ENCODE results near the gene SOX5. TPM values are rescaled to one million over a fixed set of nuclear protein-coding genes. Genes with fewer than 3 reads are reported as not detected.

The SOX5 gene
- total RNA-seq, 1 donor from 2014 or later: 21.1 TPM

DNA sequence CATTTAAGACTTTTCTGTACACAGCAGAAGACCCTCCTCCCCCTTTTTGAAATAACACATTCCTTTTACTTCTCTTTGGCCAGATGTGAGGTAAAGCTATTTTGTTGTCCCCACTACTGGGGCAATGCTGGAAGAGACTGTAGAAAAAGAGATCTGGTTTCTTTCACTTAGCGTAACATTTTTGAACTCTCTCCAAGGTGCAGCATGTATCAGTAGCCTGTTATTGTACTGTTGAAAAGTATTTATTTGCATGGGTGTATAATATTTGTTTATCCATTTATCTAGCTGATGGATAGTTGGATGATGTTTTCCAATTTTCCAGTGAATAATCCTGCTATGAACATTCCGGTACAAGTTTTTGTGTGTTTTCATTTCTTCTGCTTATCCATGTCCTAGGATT lies 335.2 kb downstream of the SOX5 start:
- H3K4me3 ChIP-seq: no peak overlapping the region
- no peaks in the 10 kb centered on the region for H3K4me1 ChIP-seq
- H3K36me3 ChIP-seq: no peaks in the 10 kb centered on the region
- intact Hi-C loops (cut with DNase I): loop anchor here (2.0 kb wide), 1 partner anchor 15 kb away; no protein-coding TSS in a partner anchor
- H3K27me3 ChIP-seq: no peaks in the 10 kb centered on the region
- TF ChIP-seq POLR2AphosphoS5 (IDR thresholded peaks at IDR 0.05; ENCODE audit: insufficient read depth in 1 of 2, low read depth in 1 of 2) (no peak), CTCF (IDR thresholded peaks at IDR 0.05) (no peak), POLR2A (IDR thresholded peaks at IDR 0.05) (no peak)
- DNase-seq (ENCODE audit: extremely low spot score in 2 of 2): no peak
- H3K9me3 ChIP-seq: no peaks in the 10 kb centered on the region
- no peak overlapping the region for H3K27ac ChIP-seq

- H3K9me3 ChIP-seq: no peaks in the 10 kb centered on the region
- H3K27me3 ChIP-seq: no peaks in the 10 kb centered on the region
- no peak overlapping the region for H3K27ac ChIP-seq
- no peaks in the 10 kb centered on the region for H3K4me1 ChIP-seq
- no peaks in the 10 kb centered on the region for H3K36me3 ChIP-seq
- intact Hi-C loops (cut with DNase I): no loop called here
- no peak for DNase-seq (ENCODE audit: extremely low spot score in 2 of 2)
- no peak overlapping the region for H3K4me3 ChIP-seq
- TF ChIP-seq POLR2A (IDR thresholded peaks at IDR 0.05) (no peak), POLR2AphosphoS5 (IDR thresholded peaks at IDR 0.05; ENCODE audit: insufficient read depth in 1 of 2, low read depth in 1 of 2) (no peak), CTCF (IDR thresholded peaks at IDR 0.05) (no peak)
Measured at GRCh38 chr12:23611320-23611719, 338.1 kb downstream of the SOX5 start.

DNA sequence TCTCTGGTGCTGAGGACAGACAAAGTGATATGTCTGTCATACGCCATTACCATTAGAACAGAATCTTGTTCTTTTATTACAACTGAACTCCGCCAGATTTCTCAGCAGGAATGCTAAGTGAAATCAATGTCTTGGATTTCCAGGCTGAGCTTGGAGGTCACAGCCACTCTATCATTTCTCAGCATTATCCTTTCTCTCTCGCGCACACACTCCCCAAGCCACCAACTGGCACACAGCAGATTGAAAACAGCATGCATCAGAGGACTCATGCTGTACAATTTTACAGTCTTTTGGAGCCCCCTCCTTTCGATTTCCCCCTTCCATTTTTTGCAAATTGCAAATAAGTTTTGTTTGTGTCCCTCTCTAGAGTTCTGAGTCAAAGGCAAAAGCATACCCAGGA lies 348.6 kb downstream of the SOX5 start:
- no peaks in the 10 kb centered on the region for H3K4me1 ChIP-seq
- no peaks in the 10 kb centered on the region for H3K27me3 ChIP-seq
- H3K4me3 ChIP-seq: no peak overlapping the region
- TF ChIP-seq CTCF (IDR thresholded peaks at IDR 0.05): no peak
- TF ChIP-seq POLR2A (IDR thresholded peaks at IDR 0.05): no peak
- TF ChIP-seq POLR2AphosphoS5 (IDR thresholded peaks at IDR 0.05; ENCODE audit: insufficient read depth in 1 of 2, low read depth in 1 of 2): no peak
- H3K36me3 ChIP-seq: no peaks in the 10 kb centered on the region
- intact Hi-C loops (cut with DNase I): no loop called here
- no peak overlapping the region for H3K27ac ChIP-seq
- no peaks in the 10 kb centered on the region for H3K9me3 ChIP-seq
- no peak for DNase-seq (ENCODE audit: extremely low spot score in 2 of 2)

- no peak for DNase-seq (ENCODE audit: extremely low spot score in 2 of 2)
- intact Hi-C loops (cut with DNase I): no loop called here
Measured at GRCh38 chr12:23596568-23596967, 352.9 kb downstream of the SOX5 start.

More at GRCh38 chr12:23596568-23596967, 352.9 kb downstream of the SOX5 start:
- H3K27me3 ChIP-seq: no peaks in the 10 kb centered on the region
- no peak overlapping the region for H3K4me3 ChIP-seq
- TF ChIP-seq POLR2A (IDR thresholded peaks at IDR 0.05) (no peak), CTCF (IDR thresholded peaks at IDR 0.05) (no peak), POLR2AphosphoS5 (IDR thresholded peaks at IDR 0.05; ENCODE audit: insufficient read depth in 1 of 2, low read depth in 1 of 2) (no peak)
- no peak overlapping the region for H3K27ac ChIP-seq
- H3K9me3 ChIP-seq: no peaks in the 10 kb centered on the region
- no peaks in the 10 kb centered on the region for H3K36me3 ChIP-seq
- H3K4me1 ChIP-seq: no peaks in the 10 kb centered on the region

All from vagina (tissue), 2 donors.